ENCODE measurements around the gene SEC14L5.

GRCh38 chr16:5040451-5040850, 82.3 kb downstream of the SEC14L5 start:
- TF ChIP-seq CTCF (IDR thresholded peaks at IDR 0.05) (no peak), POLR2A (IDR thresholded peaks at IDR 0.05) (no peak), EP300 (IDR thresholded peaks at IDR 0.05) (no peak), POLR2AphosphoS5 (IDR thresholded peaks at IDR 0.05) (no peak)
